ENCODE data around the gene CNNM1. TPM values are rescaled to one million over a fixed set of nuclear protein-coding genes. Genes with fewer than 3 reads are reported as not detected.
A peak's percentile ranks its signal among the peaks of the same experiment; 100 is the strongest.

Gene CNNM1
- total RNA-seq, 4 donors from 2014 or later, result 1.9 to 3.6 (median 2.8) TPM

- DNase-seq (ENCODE audit: low spot score in 2 of 2), result no peak
- H3K4me3 ChIP-seq (ENCODE audit: low read depth, poor library complexity, severe bottlenecking), result no peak overlapping the region
- TF ChIP-seq POLR2A (IDR thresholded peaks at IDR 0.05), result no peak
- TF ChIP-seq, protein P1, sequence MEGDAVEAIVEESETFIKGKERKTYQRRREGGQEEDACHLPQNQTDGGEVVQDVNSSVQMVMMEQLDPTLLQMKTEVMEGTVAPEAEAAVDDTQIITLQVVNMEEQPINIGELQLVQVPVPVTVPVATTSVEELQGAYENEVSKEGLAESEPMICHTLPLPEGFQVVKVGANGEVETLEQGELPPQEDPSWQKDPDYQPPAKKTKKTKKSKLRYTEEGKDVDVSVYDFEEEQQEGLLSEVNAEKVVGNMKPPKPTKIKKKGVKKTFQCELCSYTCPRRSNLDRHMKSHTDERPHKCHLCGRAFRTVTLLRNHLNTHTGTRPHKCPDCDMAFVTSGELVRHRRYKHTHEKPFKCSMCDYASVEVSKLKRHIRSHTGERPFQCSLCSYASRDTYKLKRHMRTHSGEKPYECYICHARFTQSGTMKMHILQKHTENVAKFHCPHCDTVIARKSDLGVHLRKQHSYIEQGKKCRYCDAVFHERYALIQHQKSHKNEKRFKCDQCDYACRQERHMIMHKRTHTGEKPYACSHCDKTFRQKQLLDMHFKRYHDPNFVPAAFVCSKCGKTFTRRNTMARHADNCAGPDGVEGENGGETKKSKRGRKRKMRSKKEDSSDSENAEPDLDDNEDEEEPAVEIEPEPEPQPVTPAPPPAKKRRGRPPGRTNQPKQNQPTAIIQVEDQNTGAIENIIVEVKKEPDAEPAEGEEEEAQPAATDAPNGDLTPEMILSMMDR (IDR thresholded peaks at IDR 0.05), result no peak
- intact Hi-C loops (cut with DNase I; ENCODE audit: low total_unique reads), result no loop called here
Measured at GRCh38 chr10:99375426-99375825, 46.3 kb downstream of the CNNM1 start.

DNA sequence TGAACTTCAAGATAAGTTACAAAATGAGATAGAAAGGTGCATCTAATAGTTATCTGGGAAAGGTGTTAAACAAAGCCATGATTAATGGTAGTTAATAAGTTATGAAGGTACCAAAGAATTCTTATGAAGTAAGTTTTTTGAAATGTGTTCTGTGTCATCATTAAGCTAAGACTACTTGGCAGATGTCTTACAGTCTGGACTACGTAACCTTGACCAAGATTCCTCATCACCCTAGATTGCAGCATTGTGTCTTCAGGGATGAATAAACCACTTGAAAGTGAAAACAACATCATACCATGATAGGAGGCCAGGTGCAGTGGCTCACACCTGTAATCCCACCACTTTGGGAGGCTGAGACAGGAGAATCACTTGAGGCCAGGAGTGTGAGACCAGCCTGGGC, 53.0 kb downstream of the CNNM1 start:
- no peak overlapping the region for H3K4me3 ChIP-seq (ENCODE audit: low read depth, poor library complexity, severe bottlenecking)
- WGBS, 2 donors, result 89 to 97% methylated on average over 1 of the region's 1 CpG
- DNase-seq (ENCODE audit: low spot score in 2 of 2), result no peak
- intact Hi-C loops (cut with DNase I; ENCODE audit: low total_unique reads), result no loop called here
- TF ChIP-seq POLR2A (IDR thresholded peaks at IDR 0.05), result no peak
- TF ChIP-seq, protein P1 (IDR thresholded peaks at IDR 0.05), result no peak

GRCh38 chr10:99387071-99387470, 57.9 kb downstream of the CNNM1 start:
- TF ChIP-seq, protein P1 (IDR thresholded peaks at IDR 0.05), result no peak
- TF ChIP-seq POLR2A (IDR thresholded peaks at IDR 0.05), result no peak
- intact Hi-C loops (cut with DNase I; ENCODE audit: low total_unique reads), result no loop called here
- DNase-seq (ENCODE audit: low spot score in 2 of 2), result peak in 1 of 2 donors; percentile 70
- 94 to 97% methylated on average over 4 of the region's 4 CpGs for WGBS, 2 donors
- H3K4me3 ChIP-seq (ENCODE audit: low read depth, poor library complexity, severe bottlenecking), result no peak overlapping the region

DNA sequence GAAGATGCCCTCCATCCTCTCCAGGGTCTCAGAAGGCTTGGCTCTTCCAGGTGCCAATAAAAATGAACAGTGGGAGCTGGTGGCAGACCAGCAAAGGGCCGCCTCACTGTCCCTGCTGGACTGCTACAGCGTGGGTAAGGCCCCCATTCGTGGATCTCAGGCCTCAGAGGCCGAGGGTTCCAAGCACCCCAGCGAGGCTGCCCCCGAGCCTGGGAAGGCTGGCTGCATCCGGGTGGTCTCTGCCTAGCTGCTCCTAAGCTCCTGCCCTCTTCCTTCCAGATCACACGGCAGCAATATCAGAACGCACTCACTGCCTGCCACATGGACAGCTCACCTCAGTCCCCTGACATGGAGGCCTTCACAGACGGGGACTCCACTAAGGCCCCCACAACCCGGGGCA, 58.4 kb downstream of the CNNM1 start:
- TF ChIP-seq, protein P1 (IDR thresholded peaks at IDR 0.05), result no peak
- no peak for TF ChIP-seq POLR2A (IDR thresholded peaks at IDR 0.05)
- intact Hi-C loops (cut with DNase I; ENCODE audit: low total_unique reads), result no loop called here
- 85 to 86% methylated on average over 9 to 11 of the region's 11 CpGs for WGBS, 2 donors
- DNase-seq (ENCODE audit: low spot score in 2 of 2), result peak in 1 of 2 donors; percentile 58
- no peak overlapping the region for H3K4me3 ChIP-seq (ENCODE audit: low read depth, poor library complexity, severe bottlenecking)

DNA sequence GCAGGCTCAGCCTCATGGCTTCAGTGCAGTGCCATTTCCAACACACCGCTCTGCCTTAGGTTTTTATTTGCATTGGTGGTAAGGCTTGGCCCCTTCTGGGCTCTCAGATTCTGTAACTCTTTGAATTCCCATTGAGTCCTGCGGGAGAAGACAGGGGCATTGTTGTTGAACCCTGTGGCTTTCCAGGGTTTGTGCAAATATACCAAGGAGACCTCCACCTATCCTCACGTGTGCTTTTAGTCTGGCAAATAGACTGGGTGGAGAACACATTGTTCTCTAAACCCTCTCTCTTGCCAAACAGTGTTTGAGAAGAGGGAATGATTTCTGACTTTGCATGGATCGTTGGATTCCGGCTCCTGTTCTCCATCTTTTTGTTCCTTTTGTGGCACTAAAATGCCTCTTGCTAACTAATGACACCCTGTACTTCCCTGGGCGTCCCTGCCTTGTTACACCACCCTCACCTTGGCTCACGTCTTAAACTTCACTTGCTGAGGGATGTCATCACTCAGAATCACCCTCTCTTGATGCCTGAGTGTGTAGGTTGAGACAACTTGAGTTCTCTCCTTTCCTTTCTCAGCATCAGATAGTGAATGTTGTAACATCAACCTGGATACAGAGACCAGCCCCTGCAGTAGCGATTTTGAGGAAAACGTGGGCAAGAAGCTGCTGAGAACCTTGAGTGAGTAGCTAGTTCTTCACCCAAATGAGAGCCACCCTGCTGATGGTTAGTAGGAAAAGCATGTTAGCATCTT, 60.7 kb downstream of the CNNM1 start:
- TF ChIP-seq, protein P1 (IDR thresholded peaks at IDR 0.05), result no peak
- TF ChIP-seq POLR2A (IDR thresholded peaks at IDR 0.05), result no peak
- DNase-seq (ENCODE audit: low spot score in 2 of 2), result peak in 1 of 2 donors; percentile 43
- intact Hi-C loops (cut with DNase I; ENCODE audit: low total_unique reads), result no loop called here
- 82 to 86% methylated on average over 9 of the region's 9 CpGs for WGBS, 2 donors
- H3K4me3 ChIP-seq (ENCODE audit: low read depth, poor library complexity, severe bottlenecking), result no peak overlapping the region

DNA sequence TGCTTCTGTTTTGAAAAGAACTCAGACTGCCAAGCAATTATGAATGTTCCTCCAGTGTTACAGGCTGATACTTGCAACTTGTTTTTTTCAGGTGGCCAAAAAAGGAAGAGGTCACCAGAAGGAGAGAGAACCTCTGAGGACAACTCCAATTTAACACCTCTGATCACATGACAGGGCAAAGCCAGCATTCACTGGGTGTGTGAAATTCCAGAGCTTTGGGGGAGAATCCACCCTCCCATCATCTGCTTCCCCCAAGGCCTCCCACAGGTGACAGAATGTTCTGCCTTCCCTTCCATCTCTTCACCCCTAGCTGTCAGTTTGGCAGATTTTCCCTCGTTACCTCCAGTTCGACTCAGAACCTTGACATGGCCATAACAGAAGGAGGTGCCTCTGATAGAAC, 62.2 kb downstream of the CNNM1 start:
- intact Hi-C loops (cut with DNase I; ENCODE audit: low total_unique reads), result no loop called here
- DNase-seq (ENCODE audit: low spot score in 2 of 2), result peak in 1 of 2 donors; percentile 10
- 85 to 92% methylated on average over 2 of the region's 2 CpGs for WGBS, 2 donors
- H3K4me3 ChIP-seq (ENCODE audit: low read depth, poor library complexity, severe bottlenecking), result no peak overlapping the region
- TF ChIP-seq POLR2A (IDR thresholded peaks at IDR 0.05), result no peak
- TF ChIP-seq, protein P1 (IDR thresholded peaks at IDR 0.05), result no peak

All from lower leg skin (tissue), 4 donors.